ENCODE data around the gene KRT3.
A peak's percentile ranks its signal among the peaks of the same experiment; 100 is the strongest.

Gene KRT3

DNA sequence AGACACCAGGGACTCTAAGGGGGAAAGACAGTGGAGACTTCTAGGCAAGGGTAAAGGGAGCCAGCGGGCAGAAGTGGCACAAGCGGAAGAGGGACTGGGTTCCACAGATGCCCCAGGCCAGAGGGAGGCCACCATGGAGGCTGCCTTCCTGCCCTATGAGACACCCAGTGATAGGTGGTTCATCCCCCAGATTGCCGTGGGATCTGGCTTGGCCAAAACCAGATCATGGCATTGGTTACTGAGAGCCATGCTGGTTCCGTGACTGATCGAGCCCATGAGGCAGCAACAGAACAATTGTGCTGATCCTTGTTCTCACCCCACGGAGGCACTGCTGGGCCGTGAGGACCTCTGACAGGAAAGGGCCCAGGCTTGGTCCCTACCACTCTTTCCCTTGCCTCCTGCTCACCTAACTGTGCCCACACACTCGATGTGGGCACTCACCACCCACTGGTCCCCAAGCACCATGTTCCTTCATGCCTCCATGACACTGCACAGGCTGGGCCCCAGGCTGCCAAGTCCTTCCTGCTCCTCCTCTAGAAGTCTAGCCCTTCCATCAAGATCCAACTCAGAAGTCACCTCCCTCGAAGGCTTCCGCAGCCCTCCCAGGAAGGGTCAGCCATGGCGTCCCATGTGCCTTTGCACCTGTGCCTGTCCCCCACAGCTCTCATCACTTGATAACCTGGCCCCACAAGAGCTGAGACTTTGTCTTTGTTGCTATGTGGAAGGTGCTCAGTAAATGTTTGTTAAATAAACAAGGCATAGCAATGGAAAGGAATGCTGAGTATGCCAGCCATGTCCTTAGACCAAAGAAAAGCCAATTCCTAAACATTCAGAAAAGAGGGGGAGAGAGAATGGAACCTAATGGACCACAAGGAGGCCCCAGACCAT, 30.9 kb upstream of the KRT3 start:
- no peak for DNase-seq

DNA sequence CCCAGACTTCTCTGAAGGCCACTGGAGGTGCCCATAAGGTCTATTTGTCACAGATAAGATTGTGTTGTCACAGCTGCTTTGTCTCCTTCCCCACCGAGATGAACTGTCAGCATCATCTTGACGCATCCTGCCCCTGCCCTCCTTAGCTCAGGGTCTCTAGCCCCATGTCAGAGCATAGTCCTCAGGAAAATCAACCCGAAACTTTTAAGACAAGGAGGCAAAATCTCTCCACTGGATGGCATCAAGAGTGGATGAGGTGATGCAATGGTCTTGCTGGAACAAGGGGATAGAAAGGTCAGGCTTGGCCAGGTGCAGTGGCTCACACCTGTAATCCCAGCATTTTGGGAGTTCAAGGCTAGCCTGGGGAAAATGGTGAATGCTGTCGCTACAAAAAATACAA, 30.0 kb upstream of the KRT3 start:
- DNase-seq, result no peak

- DNase-seq, result no peak
These were observed 29.0 kb upstream of the KRT3 start for GRCh38 chr12:52824741-52825410.

DNA sequence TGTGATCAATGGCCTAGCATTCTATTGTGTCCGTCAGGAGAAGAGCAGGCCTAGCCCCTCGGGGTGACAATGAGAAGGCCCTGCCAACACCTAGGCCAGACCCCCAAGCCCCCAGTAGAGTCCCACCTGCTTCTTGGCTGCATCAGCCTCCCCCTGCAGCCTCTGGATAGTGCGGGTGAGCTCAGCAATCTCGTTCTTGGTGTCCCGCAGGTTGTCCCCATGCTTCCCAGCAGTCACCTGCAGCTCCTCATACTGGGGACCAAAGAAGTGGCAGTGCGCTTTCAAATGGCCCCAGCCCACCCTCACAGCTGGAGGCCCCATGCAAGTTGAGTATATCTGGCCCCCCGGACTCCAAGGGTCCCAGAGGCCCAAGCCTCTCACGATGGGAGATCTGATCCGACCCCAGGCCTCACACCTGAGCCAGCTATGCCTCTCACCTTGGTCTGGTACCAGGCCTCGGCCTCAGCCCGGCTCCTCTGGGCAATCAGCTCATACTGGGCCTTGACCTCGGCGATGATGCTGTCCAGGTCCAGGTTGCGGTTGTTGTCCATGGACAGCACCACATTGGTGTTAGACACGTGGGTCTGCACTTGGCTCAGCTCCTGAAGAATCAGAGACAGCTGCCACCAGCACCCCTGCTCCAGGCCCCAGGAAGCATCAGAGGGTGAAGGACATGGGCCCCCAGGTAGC, 28.0 kb upstream of the KRT3 start:
- DNase-seq, result no peak

- DNase-seq, result no peak
These were observed 27.0 kb upstream of the KRT3 start for GRCh38 chr12:52822771-52823510.

DNA sequence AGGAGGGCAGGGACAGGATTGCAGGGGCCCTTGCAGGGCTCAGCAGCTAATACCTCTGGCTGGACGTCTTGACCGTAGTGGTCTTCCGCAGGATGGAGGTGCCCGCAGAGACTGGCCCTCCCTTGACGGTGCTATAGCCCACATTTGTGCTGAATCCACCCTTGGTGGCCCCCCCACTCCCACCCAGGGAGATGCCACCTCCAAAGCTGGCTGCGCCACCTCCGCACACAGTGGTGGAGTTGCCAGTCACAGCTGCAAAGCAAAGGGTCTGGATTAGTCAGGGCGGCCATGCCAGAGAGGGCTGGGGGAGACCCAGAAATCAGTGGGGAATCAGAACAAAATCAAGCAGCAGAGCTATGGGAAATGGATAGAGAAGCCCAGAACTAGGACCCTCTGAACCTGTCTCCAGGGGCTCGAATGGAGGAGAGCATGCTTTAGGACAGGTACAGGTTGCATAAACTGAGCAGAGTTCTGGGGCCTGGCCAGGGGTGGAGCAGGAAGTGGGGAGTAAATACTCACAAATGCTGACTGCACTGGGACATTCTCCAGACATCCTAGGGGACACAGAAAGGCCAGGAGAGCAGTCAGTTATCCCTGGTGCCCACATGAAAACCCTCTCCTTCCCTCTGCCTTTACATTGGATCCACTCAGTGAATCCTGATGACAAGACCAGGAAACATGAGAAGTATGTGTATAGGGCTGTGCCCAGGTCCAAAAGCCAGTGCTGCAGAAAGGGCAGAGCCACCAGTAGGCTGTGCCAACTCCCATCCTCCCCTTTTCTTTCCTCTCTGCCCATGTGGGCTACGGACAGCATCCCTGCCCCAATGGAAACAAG, 26.1 kb upstream of the KRT3 start:
- DNase-seq, result no peak

- DNase-seq, result no peak
These were observed 25.3 kb upstream of the KRT3 start for GRCh38 chr12:52821071-52821730.

GRCh38 chr12:52820521-52820920, 24.6 kb upstream of the KRT3 start:
- no peak for DNase-seq

DNA sequence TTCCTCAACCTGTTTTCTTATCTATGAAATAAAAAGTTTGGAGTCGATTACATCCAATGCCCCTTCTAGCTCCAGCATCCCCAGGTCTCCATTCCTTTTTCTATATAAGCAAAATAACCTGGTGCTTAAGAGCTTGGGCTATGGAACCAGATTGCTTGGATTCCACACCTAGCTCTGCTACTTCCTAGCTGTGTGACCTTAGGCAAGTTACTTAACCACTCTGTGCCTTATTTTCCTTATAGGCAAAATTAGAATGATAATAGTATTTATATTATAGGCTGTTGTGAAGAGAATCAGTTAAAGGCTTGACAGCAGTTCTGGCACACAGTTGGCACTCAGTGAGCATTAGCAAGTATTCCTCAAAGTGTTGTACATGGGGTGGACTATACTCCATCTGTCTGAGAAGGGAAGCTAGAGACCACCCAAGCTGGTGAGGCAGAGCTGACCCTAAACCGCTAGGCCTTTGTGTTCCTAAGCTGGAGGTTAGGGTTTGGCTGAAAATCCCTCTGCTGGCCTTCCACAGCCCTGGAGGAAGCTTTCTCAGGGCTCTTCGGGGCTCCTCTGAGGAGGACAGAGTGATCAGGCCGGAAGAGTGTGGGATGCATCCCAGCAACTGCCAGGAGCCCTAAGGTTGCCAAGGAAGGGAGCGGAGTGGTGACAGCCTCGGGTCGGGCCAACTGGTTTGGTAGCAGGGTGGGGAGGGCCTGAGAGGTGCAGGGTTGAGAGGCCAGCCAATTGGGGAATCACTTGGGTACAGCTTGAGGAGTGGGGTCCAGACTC, 24.0 kb upstream of the KRT3 start:
- no peak for DNase-seq

- DNase-seq, result no peak
These were observed 23.0 kb upstream of the KRT3 start for GRCh38 chr12:52818887-52819420.

- DNase-seq, result peak; percentile 74
These were observed 22.5 kb upstream of the KRT3 start for GRCh38 chr12:52818388-52818787.

DNA sequence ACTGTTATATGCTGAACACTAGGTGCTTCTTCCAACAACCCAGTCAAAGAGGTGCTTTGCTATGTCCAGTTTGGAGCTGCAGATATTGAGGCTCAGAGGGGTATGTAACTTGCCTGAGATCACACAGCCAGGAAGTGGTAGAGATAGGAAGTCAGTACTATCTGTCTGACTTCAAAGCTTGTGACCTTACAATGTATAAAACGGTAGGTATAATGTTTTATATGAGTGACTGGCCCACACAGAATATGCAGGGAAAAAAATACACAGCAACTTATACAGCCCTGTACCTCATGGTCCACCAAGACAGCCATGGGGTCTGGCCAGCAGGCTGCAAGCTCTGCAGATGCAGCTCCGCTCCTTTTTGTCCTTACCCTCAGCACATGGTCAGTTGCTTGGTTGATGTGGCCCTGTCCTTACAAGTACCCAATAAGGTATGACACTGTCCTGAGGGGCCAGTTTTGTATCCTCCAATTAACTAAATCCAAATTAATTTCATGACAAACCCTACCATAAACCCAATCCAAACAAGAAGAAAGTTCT, 21.9 kb upstream of the KRT3 start:
- DNase-seq, result no peak

- DNase-seq, result no peak
These were observed 21.2 kb upstream of the KRT3 start for GRCh38 chr12:52817003-52817698.

GRCh38 chr12:52815676-52816588, 20.0 kb upstream of the KRT3 start:
- no peak for DNase-seq

DNA sequence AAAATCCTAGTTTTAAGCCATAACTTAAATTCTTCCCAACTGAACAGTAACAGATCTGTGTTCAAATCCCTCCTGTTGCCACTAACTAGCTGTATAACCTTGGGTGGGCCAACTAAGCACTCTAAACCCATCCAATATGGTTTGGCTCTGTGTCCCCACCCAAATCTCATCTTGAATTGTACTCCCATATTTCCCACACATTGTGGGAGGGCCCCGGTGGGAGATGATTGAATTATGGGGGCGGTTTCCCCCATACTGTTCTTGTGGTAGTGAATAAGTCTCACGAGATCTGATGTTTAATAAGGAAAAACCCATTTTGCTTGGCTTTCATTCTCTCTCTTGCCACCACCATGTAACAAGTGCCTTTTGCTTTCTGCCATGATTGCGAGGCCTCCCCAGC, 19.2 kb upstream of the KRT3 start:
- no peak for DNase-seq

GRCh38 chr12:52814710-52815155, 18.8 kb upstream of the KRT3 start:
- DNase-seq, result no peak

DNA sequence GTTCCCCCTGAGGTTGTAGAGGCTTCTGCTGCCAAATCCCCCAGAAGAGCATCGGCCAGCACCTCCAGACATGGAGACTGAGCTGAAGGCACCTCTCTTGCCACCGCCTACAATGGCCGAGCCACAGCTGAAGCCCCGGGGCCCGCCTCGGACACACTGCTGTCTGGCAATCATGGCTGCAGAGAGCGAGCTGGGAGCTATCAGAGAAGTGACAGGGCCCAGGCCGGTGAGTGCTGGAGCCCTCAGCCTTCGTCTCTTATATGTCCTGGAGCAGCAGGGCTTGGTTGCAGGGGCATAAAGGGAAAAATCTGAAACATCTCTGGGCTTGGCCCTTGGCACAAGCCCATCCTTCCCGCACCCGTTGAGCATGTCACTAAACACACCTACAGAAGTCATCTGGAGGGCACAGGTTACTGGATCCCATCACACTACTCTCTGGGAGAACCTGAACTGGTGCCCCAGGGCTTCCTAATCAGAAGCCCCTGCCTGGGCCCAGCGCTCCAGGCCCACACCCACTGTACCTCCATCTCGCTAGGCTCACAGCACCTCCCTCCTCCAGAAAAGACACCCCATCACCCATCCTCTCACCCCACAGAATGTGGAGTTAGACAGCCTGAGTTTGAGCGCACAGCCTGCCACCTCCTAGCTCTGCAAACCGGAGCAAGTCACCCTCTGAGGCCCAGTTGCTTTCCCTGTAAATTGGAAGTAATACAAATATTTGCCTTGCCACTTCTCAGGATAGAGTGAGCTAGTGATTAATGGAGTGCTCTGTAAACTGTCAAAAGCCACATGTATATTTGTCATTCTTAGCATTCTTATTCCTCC, 18.2 kb upstream of the KRT3 start, which contains the start of gene KRT4:
Gene KRT4, minus strand, starts transcription at position 232 of the 825 bp plus-strand sequence. Its CDS starts 58 bp downstream, at position 174.
- no peak for DNase-seq
